Spleen (tissue), 11 donors: ENCODE results near the gene PTPRG. TPM values are rescaled to one million over a fixed set of nuclear protein-coding genes. Genes with fewer than 3 reads are reported as not detected.

ENCODE experiments used
- DNase-seq: peaks from one replicate; pipeline ENCODE4 v3.0.0-alpha.2; 2020
- H3K27ac ChIP-seq, 8 donors: fragments of 200-600 bp; sonication (generic) in 7 of 8; 1 replicate in 4 of 8; 2 replicates in 4 of 8; pipeline versions ENCODE4 v1.5.0 to v1.8.0; 2016 to 2021; ENCODE audit warnings: inconsistent platforms in 4 of 8, mild to moderate bottlenecking in 4 of 8, moderate library complexity in 1 of 8
- H3K27me3 ChIP-seq, 7 donors: fragments of 200-600 bp; sonication (generic) in 6 of 7; replicated peaks in 1 of 7; 1 replicate in 4 of 7; 2 replicates in 3 of 7; pipeline versions ENCODE4 v1.5.0 to v1.8.0; 2016 to 2021; ENCODE audit warnings: inconsistent platforms in 3 of 7, mild to moderate bottlenecking in 1 of 7
- H3K36me3 ChIP-seq, 6 donors: fragments of 200-600 bp; sonication (generic) in 5 of 6; 1 replicate in 4 of 6; 2 replicates in 2 of 6; pipeline versions ENCODE4 v1.5.0 to v1.8.0; 2016 to 2021; ENCODE audit warnings: inconsistent platforms in 2 of 6
- H3K4me1 ChIP-seq, 6 donors: fragments of 200-600 bp; sonication (generic) in 5 of 6; 1 replicate in 3 of 6; 2 replicates in 3 of 6; pipeline versions ENCODE4 v1.5.0 to v1.8.0; 2016 to 2021; ENCODE audit warnings: inconsistent platforms in 3 of 6
- H3K4me3 ChIP-seq, 8 donors: fragments of 200-600 bp; sonication (generic) in 7 of 8; 1 replicate in 4 of 8; 2 replicates in 4 of 8; pipeline versions ENCODE4 v1.5.0 to v1.8.0; 2016 to 2021; ENCODE audit warnings: inconsistent platforms in 4 of 8, mild to moderate bottlenecking in 4 of 8, moderate library complexity in 2 of 8
- H3K9me3 ChIP-seq, 8 donors: fragments of 200-600 bp; sonication (generic) in 7 of 8; 1 replicate in 4 of 8; 2 replicates in 4 of 8; pipeline versions ENCODE4 v1.5.0 to v1.8.0; 2016 to 2021; ENCODE audit warnings: inconsistent platforms in 4 of 8
- POLR2A ChIP-seq, 3 donors: fragments of 450-650 bp; IDR thresholded peaks; one replicate each; pipeline ENCODE4 v1.5.1; 2017; ENCODE audit warnings: antibody characterized with exemption in 3 of 3, mild to moderate bottlenecking in 1 of 3
- POLR2AphosphoS5 ChIP-seq, 3 donors: sonication (generic); formaldehyde crosslinking; IDR thresholded peaks; one replicate each; pipeline ENCODE4 v1.5.1; 2017; ENCODE audit warnings: antibody characterized with exemption in 3 of 3
- WGBS, 5 donors: extraction: QIAGEN DNeasy Blood & Tissue Kit in 3 of 5; methylation state at CpG; one replicate each; pipeline versions ENCODE4 v1.1.5 to v1.1.7; 2013 to 2018; 5-methylcytosine and 5-hydroxymethylcytosine counted together
- intact Hi-C: fragments of 100-400 bp; cut with DNase I; formaldehyde crosslinking; loops from one replicate; pipeline ENCODE4 v1.15.0; 2023; ENCODE audit warnings: low total_unique reads
- polyA plus RNA-seq, 3 donors: library from polyadenylated mRNA; stranded (reverse); fragments of 200-250 nt; gene quantifications; one replicate each; pipeline ENCODE4 v1.2.1, GENCODE V29; 2013
- total RNA-seq, 7 donors: library from RNA; depleted of rRNA in 3 of 7; stranded (reverse); fragments of >200 nt in 3 of 7; fragmentation: NEBNext Ultra II Directional in 4 of 7; extraction: Animal tissue kit (Norgen Biotek cat#: 25700) in 4 of 7; gene quantifications; one replicate each; pipeline versions ENCODE4 v1.1.0 to v1.2.1, GENCODE V29; 2016 to 2021
- TF ChIP-seq, protein P1 (sequence below), 11 experiments: fragments of 200-600 bp in 7 of 11; fragments of 450-650 bp in 4 of 11; sonication (generic) in 4 of 11; IDR thresholded peaks in 8 of 11; conservative IDR thresholded peaks in 3 of 11; 1 replicate in 7 of 11; 2 replicates in 4 of 11; pipeline versions ENCODE4 v1.4.0 to v1.8.0; 2016 to 2021; ENCODE audit warnings: antibody characterized with exemption in 11 of 11, inconsistent platforms in 4 of 11, mild to moderate bottlenecking in 1 of 11
- donor health status: healthy with polysubstance abuse.
- donor health status: DM: no; HTN: no; CAD: no; lungs with moderate emphysema.
- donor health status: DM: no; HTN: no; CAD: no.
- donor health status: Bipolar disorder and iron deficiency.
- donor health status: healthy.
- donor health status: DM: no; HTN: no; CAD: no.
- donor health status: DM: yes; HTN: yes; CAD: no.

PTPRG gene
- total and polyA plus RNA-seq, 10 donors: 0.89 to 77.0 (median 34.5) TPM

- Histone ChIP-seq H3K4me3 (no peak overlapping the region), H3K27me3 (no peaks in the 10 kb centered on the region), H3K4me1 (no peaks in the 10 kb centered on the region), H3K36me3 (no peaks in the 10 kb centered on the region), H3K9me3 (no peaks in the 10 kb centered on the region), H3K27ac (no peak overlapping the region)
- 78 to 90% (median 86%) methylated on average over 3 of the region's 3 CpGs for WGBS, 5 donors
- intact Hi-C loops: no loop called here
- no peak for DNase-seq
- no peak for TF ChIP-seq POLR2A (IDR thresholded peaks at IDR 0.05)
- no peak for TF ChIP-seq POLR2AphosphoS5 (IDR thresholded peaks at IDR 0.05)
These were observed 107.8 kb downstream of the PTPRG start for GRCh38 chr3:61669203-61669602.

GRCh38 chr3:61669668-61670299 is 108.4 kb downstream of the PTPRG start:
- Histone ChIP-seq H3K4me3 (no peak overlapping the region), H3K36me3 (no peaks in the 10 kb centered on the region), H3K4me1 (no peaks in the 10 kb centered on the region), H3K27ac (no peak overlapping the region), H3K9me3 (no peaks in the 10 kb centered on the region), H3K27me3 (no peaks in the 10 kb centered on the region)
- TF ChIP-seq POLR2AphosphoS5 (IDR thresholded peaks at IDR 0.05): no peak
- TF ChIP-seq POLR2A (IDR thresholded peaks at IDR 0.05): no peak
- TF ChIP-seq, protein P1, sequence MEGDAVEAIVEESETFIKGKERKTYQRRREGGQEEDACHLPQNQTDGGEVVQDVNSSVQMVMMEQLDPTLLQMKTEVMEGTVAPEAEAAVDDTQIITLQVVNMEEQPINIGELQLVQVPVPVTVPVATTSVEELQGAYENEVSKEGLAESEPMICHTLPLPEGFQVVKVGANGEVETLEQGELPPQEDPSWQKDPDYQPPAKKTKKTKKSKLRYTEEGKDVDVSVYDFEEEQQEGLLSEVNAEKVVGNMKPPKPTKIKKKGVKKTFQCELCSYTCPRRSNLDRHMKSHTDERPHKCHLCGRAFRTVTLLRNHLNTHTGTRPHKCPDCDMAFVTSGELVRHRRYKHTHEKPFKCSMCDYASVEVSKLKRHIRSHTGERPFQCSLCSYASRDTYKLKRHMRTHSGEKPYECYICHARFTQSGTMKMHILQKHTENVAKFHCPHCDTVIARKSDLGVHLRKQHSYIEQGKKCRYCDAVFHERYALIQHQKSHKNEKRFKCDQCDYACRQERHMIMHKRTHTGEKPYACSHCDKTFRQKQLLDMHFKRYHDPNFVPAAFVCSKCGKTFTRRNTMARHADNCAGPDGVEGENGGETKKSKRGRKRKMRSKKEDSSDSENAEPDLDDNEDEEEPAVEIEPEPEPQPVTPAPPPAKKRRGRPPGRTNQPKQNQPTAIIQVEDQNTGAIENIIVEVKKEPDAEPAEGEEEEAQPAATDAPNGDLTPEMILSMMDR (IDR thresholded peaks at IDR 0.05 in 8 of 11, conservative IDR thresholded peaks at IDR 0.05 in 3 of 11): no peak
- WGBS, 5 donors: 73 to 81% (median 79%) methylated on average over 6 of the region's 6 CpGs
- DNase-seq: no peak
- intact Hi-C loops: no loop called here

DNA sequence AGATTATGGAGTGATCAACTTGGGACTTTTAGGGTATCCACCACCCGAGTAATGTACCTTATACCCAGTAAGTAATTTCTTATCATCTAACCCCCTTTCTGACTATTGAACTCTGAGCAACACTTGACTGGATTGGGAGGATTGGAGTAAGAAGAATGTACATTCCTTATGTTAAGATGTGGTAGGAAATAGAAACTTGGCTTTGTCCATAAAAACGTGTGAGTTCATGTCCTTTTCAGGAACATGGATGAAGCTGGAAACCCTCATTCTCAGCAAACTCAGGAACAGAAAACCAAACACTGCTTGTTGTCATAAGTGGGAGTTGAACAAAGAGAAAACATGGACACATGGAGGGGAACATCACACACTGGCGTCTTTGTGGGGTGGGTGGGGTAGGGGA is 112.3 kb downstream of the PTPRG start:
- no peaks in the 10 kb centered on the region for H3K4me1 ChIP-seq

GRCh38 chr3:61674596-61674995 is 113.2 kb downstream of the PTPRG start:
- no peak for DNase-seq
- 54 to 69% (median 62%) methylated on average over 1 of the region's 1 CpG for WGBS, 5 donors
- Histone ChIP-seq H3K4me1 (no peaks in the 10 kb centered on the region), H3K36me3 (no peaks in the 10 kb centered on the region), H3K9me3 (no peaks in the 10 kb centered on the region), H3K4me3 (no peak overlapping the region), H3K27me3 (no peaks in the 10 kb centered on the region), H3K27ac (no peak overlapping the region)
- intact Hi-C loops: no loop called here
- TF ChIP-seq, protein P1 (IDR thresholded peaks at IDR 0.05 in 8 of 11, conservative IDR thresholded peaks at IDR 0.05 in 3 of 11): no peak
- no peak for TF ChIP-seq POLR2AphosphoS5 (IDR thresholded peaks at IDR 0.05)
- no peak for TF ChIP-seq POLR2A (IDR thresholded peaks at IDR 0.05)

More for the DNA sequence above, 112.3 kb downstream of the PTPRG start:
- Histone ChIP-seq H3K9me3 (no peaks in the 10 kb centered on the region), H3K27me3 (no peaks in the 10 kb centered on the region), H3K27ac (no peak overlapping the region), H3K4me3 (no peak overlapping the region), H3K36me3 (no peaks in the 10 kb centered on the region)
- DNase-seq: no peak
- TF ChIP-seq, protein P1 (IDR thresholded peaks at IDR 0.05 in 8 of 11, conservative IDR thresholded peaks at IDR 0.05 in 3 of 11): no peak
- TF ChIP-seq POLR2A (IDR thresholded peaks at IDR 0.05) (no peak), POLR2AphosphoS5 (IDR thresholded peaks at IDR 0.05) (no peak)
- 55 to 87% (median 81%) methylated on average over 3 of the region's 3 CpGs for WGBS, 5 donors
- intact Hi-C loops: no loop called here
